Tibial nerve (tissue), 4 donors: Measurements from ENCODE around the gene CTNNA2. TPM values are rescaled to one million over a fixed set of nuclear protein-coding genes. Genes with fewer than 3 reads are reported as not detected.

Source experiments
- DNase-seq, 2 donors: peaks; one replicate each; pipeline ENCODE4 v3.0.0-alpha.2; 2019; ENCODE audit warnings: low spot score in 2 of 2
- H3K27ac ChIP-seq, 4 donors: fragments of 200-600 bp; sonication (generic) in 3 of 4; one replicate each; pipeline ENCODE4 v1.5.1; 2017 to 2019; ENCODE audit warnings: mild to moderate bottlenecking in 1 of 4
- H3K27me3 ChIP-seq, 2 donors: fragments of 200-600 bp; sonication (generic) in 1 of 2; one replicate each; pipeline versions ENCODE4 v1.5.1 to v1.6.0; 2017 to 2019
- H3K36me3 ChIP-seq, 3 donors: fragments of 200-600 bp; sonication (generic); one replicate each; pipeline ENCODE4 v1.5.1; 2018 to 2019
- H3K4me1 ChIP-seq, 4 donors: fragments of 200-600 bp; sonication (generic) in 3 of 4; one replicate each; pipeline ENCODE4 v1.5.1; 2017 to 2019
- H3K4me3 ChIP-seq, 4 donors: fragments of 200-600 bp; sonication (generic) in 3 of 4; one replicate each; pipeline ENCODE4 v1.5.1; 2017 to 2019; ENCODE audit warnings: mild to moderate bottlenecking in 1 of 4, moderate library complexity in 1 of 4
- H3K9me3 ChIP-seq, 4 donors: fragments of 200-600 bp; sonication (generic) in 3 of 4; one replicate each; pipeline ENCODE4 v1.5.1; 2017 to 2019
- EP300 ChIP-seq, 2 donors: sonication (generic); formaldehyde crosslinking; IDR thresholded peaks; one replicate each; pipeline ENCODE4 v1.6.1; 2017; ENCODE audit warnings: antibody characterized with exemption in 2 of 2, mild to moderate bottlenecking in 1 of 2
- POLR2A ChIP-seq, 2 donors: fragments of 450-650 bp; IDR thresholded peaks; one replicate each; pipeline ENCODE4 v1.6.1; 2017; ENCODE audit warnings: antibody characterized with exemption in 2 of 2, mild to moderate bottlenecking in 2 of 2, moderate library complexity in 2 of 2
- WGBS, 2 donors: methylation state at CpG; one replicate each; pipeline ENCODE4 v1.1.5; 2018; 5-methylcytosine and 5-hydroxymethylcytosine counted together
- total RNA-seq, 4 donors: library from RNA; depleted of rRNA; stranded (reverse); fragments of >200 nt; gene quantifications; one replicate each; pipeline ENCODE4 v1.1.0, GENCODE V29; 2016
- TF ChIP-seq, protein P1 (sequence below), 5 experiments: fragments of 200-600 bp in 3 of 5; fragments of 450-650 bp in 2 of 5; sonication (generic) in 3 of 5; IDR thresholded peaks; one replicate each; pipeline ENCODE4 v1.5.1; 2016 to 2019; ENCODE audit warnings: antibody characterized with exemption in 5 of 5, mild to moderate bottlenecking in 3 of 5, moderate library complexity in 2 of 5

Gene CTNNA2
- total RNA-seq, 4 donors from 2014 or later = 0.39 to 3.3 (median 0.75) TPM

DNA sequence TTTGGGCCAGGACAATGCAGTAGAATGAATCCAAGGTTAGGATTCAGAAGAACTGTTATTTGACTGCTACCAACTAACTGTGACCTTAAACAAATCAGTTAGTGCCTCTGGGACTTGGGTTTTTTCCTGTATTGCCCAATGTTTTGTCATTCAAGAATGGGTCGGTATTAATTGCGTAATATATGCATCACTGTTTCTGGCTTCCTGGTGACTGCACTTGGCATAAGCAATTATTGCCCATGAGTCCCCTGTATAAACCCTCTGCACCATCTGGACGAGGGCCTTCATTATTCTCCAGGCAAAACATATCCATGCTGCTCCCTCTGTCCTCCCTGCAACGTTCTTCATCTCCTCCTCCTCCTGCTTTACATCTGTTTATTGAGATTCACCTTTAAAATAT lies 1047.5 kb downstream of the CTNNA2 start:
- H3K36me3 ChIP-seq = no peaks in the 10 kb centered on the region
- 32 to 40% methylated on average over 4 of the region's 4 CpGs for WGBS, 2 donors
- no peak overlapping the region for H3K27ac ChIP-seq
- H3K4me3 ChIP-seq = no peak overlapping the region
- DNase-seq = no peak
- TF ChIP-seq, protein P1, sequence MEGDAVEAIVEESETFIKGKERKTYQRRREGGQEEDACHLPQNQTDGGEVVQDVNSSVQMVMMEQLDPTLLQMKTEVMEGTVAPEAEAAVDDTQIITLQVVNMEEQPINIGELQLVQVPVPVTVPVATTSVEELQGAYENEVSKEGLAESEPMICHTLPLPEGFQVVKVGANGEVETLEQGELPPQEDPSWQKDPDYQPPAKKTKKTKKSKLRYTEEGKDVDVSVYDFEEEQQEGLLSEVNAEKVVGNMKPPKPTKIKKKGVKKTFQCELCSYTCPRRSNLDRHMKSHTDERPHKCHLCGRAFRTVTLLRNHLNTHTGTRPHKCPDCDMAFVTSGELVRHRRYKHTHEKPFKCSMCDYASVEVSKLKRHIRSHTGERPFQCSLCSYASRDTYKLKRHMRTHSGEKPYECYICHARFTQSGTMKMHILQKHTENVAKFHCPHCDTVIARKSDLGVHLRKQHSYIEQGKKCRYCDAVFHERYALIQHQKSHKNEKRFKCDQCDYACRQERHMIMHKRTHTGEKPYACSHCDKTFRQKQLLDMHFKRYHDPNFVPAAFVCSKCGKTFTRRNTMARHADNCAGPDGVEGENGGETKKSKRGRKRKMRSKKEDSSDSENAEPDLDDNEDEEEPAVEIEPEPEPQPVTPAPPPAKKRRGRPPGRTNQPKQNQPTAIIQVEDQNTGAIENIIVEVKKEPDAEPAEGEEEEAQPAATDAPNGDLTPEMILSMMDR (IDR thresholded peaks at IDR 0.05) = no peak
- TF ChIP-seq POLR2A (IDR thresholded peaks at IDR 0.05) = no peak
- no peak for TF ChIP-seq EP300 (IDR thresholded peaks at IDR 0.05)
- no peaks in the 10 kb centered on the region for H3K27me3 ChIP-seq
- H3K4me1 ChIP-seq = no peaks in the 10 kb centered on the region
- H3K9me3 ChIP-seq = no peaks in the 10 kb centered on the region

DNA sequence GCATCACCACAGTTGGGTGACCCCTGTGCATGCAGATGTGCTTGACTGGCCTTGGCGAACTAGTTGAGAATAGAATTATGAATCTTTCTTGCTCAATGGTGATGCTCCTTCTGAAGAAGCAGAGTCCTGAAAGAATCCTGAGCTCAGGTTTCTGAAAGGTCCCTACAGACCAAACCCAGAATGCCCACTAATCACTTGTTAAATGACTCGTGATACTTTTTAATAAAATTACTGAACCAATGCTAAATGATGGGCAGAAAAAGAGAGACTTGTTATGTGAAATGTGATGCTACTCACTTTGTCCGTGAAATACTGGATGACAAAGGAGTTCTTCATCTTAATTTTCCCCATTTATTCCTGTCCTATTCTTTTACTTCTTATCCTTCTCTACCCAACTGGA lies 1055.2 kb downstream of the CTNNA2 start:
- TF ChIP-seq EP300 (IDR thresholded peaks at IDR 0.05) (no peak), POLR2A (IDR thresholded peaks at IDR 0.05) (no peak)
- TF ChIP-seq, protein P1 (IDR thresholded peaks at IDR 0.05) = no peak
- no peaks in the 10 kb centered on the region for H3K9me3 ChIP-seq
- no peaks in the 10 kb centered on the region for H3K36me3 ChIP-seq
- H3K4me3 ChIP-seq = no peak overlapping the region
- H3K4me1 ChIP-seq = no peaks in the 10 kb centered on the region
- no peak overlapping the region for H3K27ac ChIP-seq
- H3K27me3 ChIP-seq = no peaks in the 10 kb centered on the region
- DNase-seq = no peak
- WGBS, 2 donors = 76 to 81% methylated on average over 3 of the region's 3 CpGs

DNA sequence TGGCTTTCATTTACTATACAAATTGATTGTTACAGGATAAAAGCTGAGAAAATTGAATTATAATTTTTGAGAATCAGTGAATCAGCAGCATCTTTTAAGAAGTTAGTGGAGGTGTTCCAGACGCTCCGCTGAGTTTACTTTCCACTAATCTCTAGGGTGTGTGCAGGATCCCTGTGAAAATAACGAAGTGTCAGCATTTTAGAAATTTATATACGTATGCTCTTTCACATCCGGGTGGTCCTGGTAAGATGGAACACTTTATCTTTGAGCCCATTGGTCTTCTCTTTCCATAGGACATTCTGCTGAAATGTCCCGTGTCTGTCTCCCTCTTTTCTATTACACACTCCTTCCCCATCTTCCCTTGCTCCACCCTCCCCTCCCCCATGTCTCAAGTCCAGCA lies 1060.3 kb downstream of the CTNNA2 start:
- DNase-seq = no peak
- Histone ChIP-seq H3K4me3 (no peak overlapping the region), H3K9me3 (no peaks in the 10 kb centered on the region), H3K27me3 (no peaks in the 10 kb centered on the region), H3K36me3 (no peaks in the 10 kb centered on the region), H3K27ac (no peak overlapping the region), H3K4me1 (no peaks in the 10 kb centered on the region)
- no peak for TF ChIP-seq POLR2A (IDR thresholded peaks at IDR 0.05)
- no peak for TF ChIP-seq EP300 (IDR thresholded peaks at IDR 0.05)
- TF ChIP-seq, protein P1 (IDR thresholded peaks at IDR 0.05) = no peak
- 71 to 74% methylated on average over 6 of the region's 6 CpGs for WGBS, 2 donors

DNA sequence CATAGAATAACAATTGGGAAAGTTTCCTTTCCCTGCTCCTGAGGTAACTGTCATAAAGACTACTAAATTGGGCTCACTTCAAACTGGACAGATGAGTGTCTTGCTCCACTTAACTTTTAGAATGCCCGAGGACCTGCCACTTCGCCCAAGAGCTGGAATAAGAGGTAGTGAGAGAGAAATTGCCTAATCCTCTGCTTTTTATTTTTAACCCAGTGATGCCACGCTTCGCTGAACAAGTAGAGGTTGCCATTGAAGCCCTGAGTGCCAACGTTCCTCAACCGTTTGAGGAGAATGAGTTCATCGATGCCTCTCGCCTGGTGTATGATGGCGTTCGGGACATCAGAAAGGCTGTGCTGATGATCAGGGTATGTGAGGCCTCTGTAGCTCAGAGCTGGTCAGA lies 1061.1 kb downstream of the CTNNA2 start:
- TF ChIP-seq, protein P1 (IDR thresholded peaks at IDR 0.05) = no peak
- TF ChIP-seq POLR2A (IDR thresholded peaks at IDR 0.05) (no peak), EP300 (IDR thresholded peaks at IDR 0.05) (no peak)
- no peak for DNase-seq
- H3K4me3 ChIP-seq = no peak overlapping the region
- H3K36me3 ChIP-seq = no peaks in the 10 kb centered on the region
- H3K27me3 ChIP-seq = no peaks in the 10 kb centered on the region
- no peaks in the 10 kb centered on the region for H3K9me3 ChIP-seq
- no peak overlapping the region for H3K27ac ChIP-seq
- no peaks in the 10 kb centered on the region for H3K4me1 ChIP-seq
- WGBS, 2 donors = 94 to 96% methylated on average over 10 of the region's 10 CpGs

DNA sequence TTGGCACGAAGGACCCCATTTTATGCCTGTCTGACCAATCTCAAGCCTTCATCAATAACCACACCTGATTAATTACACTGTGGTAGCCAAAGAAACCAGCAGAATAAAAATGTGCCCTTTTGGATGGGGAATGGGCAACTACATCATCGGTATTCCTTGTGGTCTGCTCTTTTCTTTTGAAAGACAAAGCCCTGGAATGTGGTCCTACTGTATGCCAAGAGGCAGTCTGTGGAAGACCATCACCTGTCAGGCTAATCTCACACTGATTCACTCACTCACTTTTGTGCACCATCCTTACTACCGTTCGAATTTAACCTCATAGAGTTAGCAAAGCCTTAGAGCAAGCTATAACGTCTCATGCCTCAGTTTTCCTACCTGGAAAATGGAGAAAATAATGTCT lies 1066.9 kb downstream of the CTNNA2 start:
- no peaks in the 10 kb centered on the region for H3K27me3 ChIP-seq
- no peak overlapping the region for H3K4me3 ChIP-seq
- TF ChIP-seq, protein P1 (IDR thresholded peaks at IDR 0.05) = no peak
- no peak for TF ChIP-seq EP300 (IDR thresholded peaks at IDR 0.05)
- no peak for TF ChIP-seq POLR2A (IDR thresholded peaks at IDR 0.05)
- no peak for DNase-seq
- 82 to 87% methylated on average over 5 of the region's 5 CpGs for WGBS, 2 donors
- H3K27ac ChIP-seq = no peak overlapping the region
- H3K4me1 ChIP-seq = no peaks in the 10 kb centered on the region
- no peaks in the 10 kb centered on the region for H3K9me3 ChIP-seq
- H3K36me3 ChIP-seq = no peaks in the 10 kb centered on the region
